ENCODE measurements around the gene TACC3.
"Not testable (repeated sequence)": the region's sequence is repeated elsewhere in the genome, so short reads cannot be mapped to it uniquely, and the experiment has no call there.

The TACC3 gene

GRCh38 chr4:1721003-1721665, at the start of gene TACC3, which contains the start of gene TMEM129:
TSS of gene TACC3 (plus strand) at chr4:1721521. CDS start at chr4:1723422, 1,901 bp downstream.
TSS of gene TMEM129 (minus strand) at chr4:1721323. CDS start at chr4:1720837, 486 bp downstream.
- peak; percentile 86 for DNase-seq (ENCODE audit: low read depth)

GRCh38 chr4:1673671-1674070, 47.6 kb upstream of the TACC3 start:
- no peak for DNase-seq (ENCODE audit: low read depth)

GRCh38 chr4:1674682-1675081, 46.6 kb upstream of the TACC3 start:
- no peak for DNase-seq (ENCODE audit: low read depth)

- DNase-seq (ENCODE audit: low read depth), result no peak
These were observed 46.1 kb upstream of the TACC3 start for GRCh38 chr4:1675136-1675801.

GRCh38 chr4:1675802-1676137, 45.6 kb upstream of the TACC3 start:
- no peak for DNase-seq (ENCODE audit: low read depth)

GRCh38 chr4:1676605-1677525, 44.5 kb upstream of the TACC3 start:
- no peak for DNase-seq (ENCODE audit: low read depth)

- no peak for DNase-seq (ENCODE audit: low read depth)
These were observed 43.1 kb upstream of the TACC3 start for GRCh38 chr4:1678244-1678643.

- DNase-seq (ENCODE audit: low read depth), result no peak
These were observed 38.5 kb upstream of the TACC3 start for GRCh38 chr4:1682860-1683259.

- DNase-seq (ENCODE audit: low read depth), result no peak
These were observed 38.0 kb upstream of the TACC3 start for GRCh38 chr4:1683261-1683735.

GRCh38 chr4:1683736-1684505, 37.4 kb upstream of the TACC3 start, which contains the start of gene FAM53A:
TSS of gene FAM53A (minus strand) at chr4:1684313. CDS start at chr4:1668741, 15,572 bp downstream.
- DNase-seq (ENCODE audit: low read depth), result peak; percentile 90

GRCh38 chr4:1684506-1685234, 36.7 kb upstream of the TACC3 start:
- DNase-seq (ENCODE audit: low read depth), result no peak

GRCh38 chr4:1685235-1686150, 35.8 kb upstream of the TACC3 start:
- no peak for DNase-seq (ENCODE audit: low read depth)

GRCh38 chr4:1686440-1687036, 34.8 kb upstream of the TACC3 start:
- DNase-seq (ENCODE audit: low read depth), result no peak

GRCh38 chr4:1690698-1691097, 30.6 kb upstream of the TACC3 start:
- no peak for DNase-seq (ENCODE audit: low read depth)

- no peak for DNase-seq (ENCODE audit: low read depth)
These were observed 29.5 kb upstream of the TACC3 start for GRCh38 chr4:1691737-1692373.

GRCh38 chr4:1693131-1693896, 28.0 kb upstream of the TACC3 start:
- DNase-seq (ENCODE audit: low read depth), result peak; percentile 50

GRCh38 chr4:1695913-1696312, 25.4 kb upstream of the TACC3 start:
- DNase-seq (ENCODE audit: low read depth), result no peak

GRCh38 chr4:1701671-1702070, 19.6 kb upstream of the TACC3 start:
- DNase-seq (ENCODE audit: low read depth), result not testable (repeated sequence)

Data from stimulated activated CD8-positive, alpha-beta memory T cell treated with anti-CD3 and anti-CD28 coated beads, Interleukin-12 subunit alpha, Interleukin-12 subunit beta, amount 100 ng/mL, for 4 hours (primary cell).